Cortex of kidney (tissue), 1 donor: Measurements from ENCODE around the gene GPR32.
"Not testable (repeated sequence)": the region's sequence is repeated elsewhere in the genome, so short reads cannot be mapped to it uniquely, and the experiment has no call there.

ENCODE experiments used
- DNase-seq: peaks from one replicate; lab custom pipeline; 2025; lab: John Stamatoyannopoulos, UW

Gene GPR32

DNA sequence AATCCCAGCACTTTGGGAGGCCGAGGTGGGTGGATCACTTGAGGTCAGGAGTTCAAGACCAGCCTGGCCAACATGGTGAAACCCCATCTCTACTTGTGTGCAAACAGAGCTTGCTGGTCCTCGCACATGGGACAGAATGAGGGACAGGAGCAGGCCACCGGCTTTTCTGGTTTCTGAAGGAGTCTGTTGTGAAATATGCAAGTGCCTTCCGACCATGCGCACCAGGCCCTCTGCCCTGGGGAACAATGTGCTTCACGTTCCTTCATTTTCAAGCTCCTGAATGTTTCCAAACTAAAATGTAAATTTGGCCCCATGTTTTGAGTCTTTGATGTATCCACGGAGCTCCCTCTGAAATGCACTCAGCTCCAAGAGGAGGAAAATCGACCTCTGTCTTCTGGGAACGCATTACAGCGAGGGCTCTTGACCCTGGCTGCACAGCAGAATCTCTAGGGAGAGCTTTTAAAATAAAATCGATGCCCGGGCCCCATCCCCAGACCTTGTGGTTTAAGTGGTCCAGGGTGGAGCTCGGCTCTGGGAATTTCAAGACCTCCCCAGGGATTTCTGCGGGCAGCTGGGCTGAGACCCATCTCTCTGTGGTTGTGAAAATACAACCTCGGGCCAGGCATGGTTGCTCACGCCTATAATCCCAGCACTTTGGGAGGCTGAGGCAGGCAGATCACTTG, 10.6 kb downstream of the GPR32 start:
- DNase-seq, result no peak

DNA sequence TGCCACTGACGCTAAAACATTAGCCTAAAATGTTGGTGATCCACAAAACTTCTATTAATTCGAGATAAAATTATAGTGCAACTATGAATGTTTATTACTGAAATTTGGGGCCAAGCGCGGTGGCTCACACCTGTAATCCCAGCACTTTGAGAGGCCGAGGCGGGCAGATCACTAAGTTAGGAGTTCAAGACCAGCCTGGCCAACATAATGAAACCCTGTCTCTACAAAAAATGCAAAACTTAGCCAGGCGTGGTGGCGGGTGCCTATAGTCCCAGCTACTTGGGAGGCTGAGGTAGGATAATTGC, 13.5 kb downstream of the GPR32 start:
- DNase-seq, result not testable (repeated sequence)

DNA sequence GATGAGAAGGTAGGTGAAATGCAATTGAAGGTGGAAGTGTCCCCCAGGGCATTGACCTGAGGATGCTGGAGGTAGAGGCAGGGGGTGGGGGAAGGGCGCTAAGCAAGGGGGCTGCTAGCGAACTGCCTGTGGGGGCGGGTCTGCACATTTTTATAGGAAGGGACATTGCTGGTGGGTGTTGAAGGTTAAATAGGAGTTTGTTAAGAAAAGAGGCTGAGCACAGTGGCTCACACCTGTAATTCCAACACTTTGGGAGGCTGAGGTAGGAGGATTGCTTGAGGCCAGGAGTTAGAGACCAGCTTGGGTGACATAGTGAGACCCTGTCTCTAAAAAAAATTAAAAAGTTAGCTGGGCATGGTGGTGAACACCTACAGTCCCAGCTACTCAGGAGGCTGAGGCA, 14.4 kb downstream of the GPR32 start:
- DNase-seq, result no peak

DNA sequence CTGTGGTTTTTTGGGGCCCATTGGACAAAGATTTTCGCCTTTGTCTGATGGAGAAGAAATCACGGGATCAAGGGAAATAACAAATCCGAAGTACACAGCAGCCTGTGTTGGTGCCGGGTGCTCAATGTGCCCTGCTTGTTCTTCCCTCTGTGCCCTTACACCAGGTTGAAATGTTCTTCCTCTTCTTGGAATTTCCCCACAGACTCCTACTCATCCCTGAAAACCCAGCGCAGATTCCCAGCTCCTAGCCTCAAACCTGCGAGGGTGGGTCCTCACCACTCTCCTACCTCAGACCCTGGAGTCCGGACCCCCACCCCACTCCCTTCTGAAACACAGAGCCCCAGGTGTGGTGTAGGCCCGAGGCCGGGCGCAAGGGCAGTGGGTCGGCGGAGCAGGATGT, 15.1 kb downstream of the GPR32 start:
- no peak for DNase-seq

DNA sequence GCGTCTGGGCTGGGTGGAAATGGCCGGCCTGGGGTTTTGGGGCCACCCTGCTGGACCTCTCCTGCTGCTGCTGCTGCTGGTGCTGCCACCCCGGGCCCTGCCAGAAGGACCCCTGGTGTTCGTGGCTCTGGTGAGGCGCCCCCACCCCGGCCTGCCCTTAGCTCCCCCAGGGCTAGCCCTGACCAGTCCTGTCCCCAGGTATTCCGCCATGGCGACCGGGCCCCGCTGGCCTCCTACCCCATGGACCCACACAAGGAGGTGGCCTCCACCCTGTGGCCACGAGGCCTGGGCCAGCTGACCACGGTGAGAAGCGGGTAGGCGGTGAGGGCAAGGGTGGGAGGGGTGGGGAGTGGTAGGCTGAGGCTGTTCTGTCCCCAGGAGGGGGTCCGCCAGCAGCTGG, 20.1 kb downstream of the GPR32 start, which contains the start of gene ACP4:
ACP4 (plus strand) TSS at position 20 of the 400 bp plus-strand sequence; CDS start at position 20, 0 bp downstream.
- no peak for DNase-seq

DNA sequence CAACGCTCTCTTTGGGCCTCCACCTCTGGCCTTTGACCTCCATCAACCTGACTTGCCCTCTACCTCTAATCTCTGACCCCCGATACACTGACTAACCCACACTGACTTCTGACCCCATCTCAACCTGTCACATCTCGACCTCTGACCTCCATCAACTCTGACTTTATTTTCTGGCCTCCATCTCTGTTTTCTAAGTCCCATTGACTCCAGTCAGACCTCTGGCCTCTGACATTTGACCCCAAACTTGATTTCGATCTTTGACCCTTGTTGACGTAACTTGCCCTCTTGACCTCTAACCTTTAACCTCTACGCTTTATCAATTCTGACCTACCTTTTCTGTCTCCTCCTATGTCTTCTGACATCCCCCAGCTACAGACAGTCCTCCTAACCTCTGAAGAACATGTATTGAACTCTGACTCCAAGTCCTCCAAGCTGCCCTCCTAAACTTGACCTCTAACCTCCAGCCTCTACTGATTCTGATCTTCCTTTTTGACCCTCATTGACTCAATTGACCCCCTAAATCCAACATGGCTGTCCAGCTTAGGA, 20.7 kb downstream of the GPR32 start:
- no peak for DNase-seq

DNA sequence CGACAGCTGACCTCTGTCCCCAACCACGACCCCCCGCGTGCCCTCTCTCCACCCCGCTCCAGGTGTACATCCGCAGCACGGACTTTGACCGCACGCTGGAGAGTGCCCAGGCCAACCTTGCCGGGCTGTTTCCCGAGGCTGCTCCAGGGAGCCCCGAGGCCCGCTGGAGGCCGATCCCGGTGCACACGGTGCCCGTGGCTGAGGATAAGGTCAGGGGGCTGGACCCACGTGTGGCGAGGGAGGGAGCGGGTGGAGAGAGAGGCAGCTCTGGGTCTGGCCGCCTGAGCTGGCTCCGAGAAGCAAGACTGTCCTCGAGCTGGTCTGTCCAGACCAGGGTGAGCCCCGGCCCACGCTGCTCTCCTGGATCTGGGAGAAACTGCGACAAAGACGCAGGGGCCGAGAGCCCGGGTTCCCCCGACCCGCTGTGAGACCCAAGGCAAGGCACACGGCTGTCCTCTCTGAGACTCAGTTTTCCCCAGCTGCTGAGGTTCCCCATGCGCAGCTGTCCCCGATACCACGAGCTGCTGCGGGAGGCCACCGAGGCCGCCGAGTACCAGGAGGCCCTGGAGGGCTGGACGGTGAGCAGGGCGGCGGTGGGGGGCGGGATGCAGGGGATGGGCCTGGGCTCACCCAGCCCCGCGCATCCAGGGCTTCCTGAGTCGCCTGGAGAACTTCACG, 21.5 kb downstream of the GPR32 start:
- no peak for DNase-seq

DNA sequence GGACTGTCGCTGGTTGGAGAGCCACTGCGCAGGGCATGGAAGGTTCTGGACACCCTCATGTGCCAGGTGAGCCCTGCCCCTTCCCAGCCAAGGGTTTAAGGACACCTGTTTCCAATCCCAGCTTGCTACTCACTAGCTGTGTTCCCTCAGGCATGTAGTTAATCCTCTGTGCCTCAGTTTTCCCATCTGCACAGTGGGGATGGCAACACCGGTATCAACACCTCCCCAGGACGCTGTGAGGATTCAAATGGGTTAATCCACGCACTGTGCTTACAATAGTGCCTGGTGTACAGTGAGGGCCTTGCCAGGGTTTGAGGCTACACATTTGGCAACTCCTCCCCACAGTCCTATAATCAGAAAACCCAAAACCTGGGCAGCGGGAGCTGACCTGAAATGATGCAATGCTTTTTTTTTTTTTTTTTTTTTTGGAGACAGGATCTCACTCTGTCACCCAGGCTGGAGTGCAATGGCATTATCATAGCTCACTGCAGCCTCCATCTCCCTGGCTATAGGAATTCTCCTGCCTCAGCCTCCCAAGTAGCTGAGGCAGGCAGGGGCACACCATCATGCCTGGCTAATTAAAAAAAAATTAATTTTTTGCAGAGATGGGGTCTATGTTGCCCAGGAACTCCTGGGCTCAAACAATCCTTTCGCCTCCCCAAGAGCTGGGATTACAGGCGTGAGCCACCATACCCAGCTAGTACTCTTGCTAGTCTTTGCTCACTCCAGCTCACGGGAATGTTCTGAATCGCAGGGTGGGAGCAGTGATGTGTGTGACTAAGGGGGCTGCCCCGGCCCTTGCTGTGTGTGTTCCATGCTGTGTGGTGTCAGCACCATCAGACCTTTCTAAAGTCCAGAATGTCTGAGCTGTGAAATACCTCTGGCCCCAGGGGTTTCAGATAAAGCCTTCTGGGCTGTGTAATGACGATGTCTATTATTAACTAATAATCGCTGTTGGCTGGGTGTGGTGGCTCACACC, 22.3 kb downstream of the GPR32 start:
- DNase-seq, result no peak

DNA sequence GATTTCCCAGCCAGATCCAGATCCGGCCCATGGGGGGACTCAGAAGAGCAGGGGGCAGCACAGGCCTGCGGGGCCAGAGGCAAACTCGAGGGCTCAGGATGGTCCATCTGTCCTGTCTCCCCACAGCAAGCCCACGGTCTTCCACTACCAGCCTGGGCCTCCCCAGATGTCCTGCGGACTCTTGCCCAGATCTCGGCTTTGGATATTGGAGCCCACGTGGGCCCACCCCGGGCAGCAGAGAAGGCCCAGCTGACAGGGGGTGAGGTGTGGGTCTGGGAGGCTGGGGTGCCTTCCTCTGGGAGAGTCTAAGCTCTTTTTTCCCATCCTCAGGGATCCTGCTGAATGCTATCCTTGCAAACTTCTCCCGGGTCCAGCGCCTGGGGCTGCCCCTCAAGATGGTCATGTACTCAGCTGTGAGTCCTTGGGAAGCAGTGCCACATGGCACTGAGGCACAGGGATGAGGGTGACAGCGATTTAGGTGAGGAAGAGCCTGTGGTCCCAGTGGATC, 23.3 kb downstream of the GPR32 start:
- no peak for DNase-seq

DNA sequence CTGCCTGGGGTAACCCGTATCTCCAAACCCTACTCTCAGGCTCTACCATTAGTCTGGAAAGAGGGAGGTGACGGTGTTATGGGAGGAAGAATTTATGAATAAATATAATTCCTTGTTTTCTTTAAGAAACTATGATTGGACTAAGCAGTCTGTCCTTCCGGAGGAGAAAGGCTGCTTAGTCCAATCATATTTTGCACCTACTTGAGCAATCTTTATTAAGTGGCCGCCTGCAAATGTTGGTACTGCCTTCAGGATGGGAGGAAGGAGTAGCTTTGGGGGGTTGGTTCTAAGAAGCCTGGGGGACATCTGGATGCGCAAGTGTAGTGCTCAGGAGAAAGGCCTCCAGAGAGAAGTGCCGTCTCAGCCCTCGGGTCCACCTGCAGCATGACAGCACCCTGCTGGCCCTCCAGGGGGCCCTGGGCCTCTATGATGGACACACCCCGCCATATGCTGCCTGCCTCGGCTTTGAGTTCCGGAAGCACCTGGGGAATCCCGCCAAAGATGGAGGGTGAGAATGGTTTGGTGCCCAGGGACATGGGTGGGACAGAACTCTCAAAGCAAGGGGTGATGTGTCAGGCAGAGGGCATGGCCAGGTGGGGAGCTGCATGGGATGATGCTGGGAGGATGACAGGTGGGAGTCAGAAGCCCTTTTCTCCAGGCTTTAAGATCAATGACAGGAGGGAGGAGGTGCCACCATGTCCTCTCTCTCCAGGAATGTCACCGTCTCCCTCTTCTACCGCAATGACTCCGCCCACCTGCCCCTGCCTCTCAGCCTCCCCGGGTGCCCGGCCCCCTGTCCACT, 24.0 kb downstream of the GPR32 start:
- DNase-seq, result no peak

DNA sequence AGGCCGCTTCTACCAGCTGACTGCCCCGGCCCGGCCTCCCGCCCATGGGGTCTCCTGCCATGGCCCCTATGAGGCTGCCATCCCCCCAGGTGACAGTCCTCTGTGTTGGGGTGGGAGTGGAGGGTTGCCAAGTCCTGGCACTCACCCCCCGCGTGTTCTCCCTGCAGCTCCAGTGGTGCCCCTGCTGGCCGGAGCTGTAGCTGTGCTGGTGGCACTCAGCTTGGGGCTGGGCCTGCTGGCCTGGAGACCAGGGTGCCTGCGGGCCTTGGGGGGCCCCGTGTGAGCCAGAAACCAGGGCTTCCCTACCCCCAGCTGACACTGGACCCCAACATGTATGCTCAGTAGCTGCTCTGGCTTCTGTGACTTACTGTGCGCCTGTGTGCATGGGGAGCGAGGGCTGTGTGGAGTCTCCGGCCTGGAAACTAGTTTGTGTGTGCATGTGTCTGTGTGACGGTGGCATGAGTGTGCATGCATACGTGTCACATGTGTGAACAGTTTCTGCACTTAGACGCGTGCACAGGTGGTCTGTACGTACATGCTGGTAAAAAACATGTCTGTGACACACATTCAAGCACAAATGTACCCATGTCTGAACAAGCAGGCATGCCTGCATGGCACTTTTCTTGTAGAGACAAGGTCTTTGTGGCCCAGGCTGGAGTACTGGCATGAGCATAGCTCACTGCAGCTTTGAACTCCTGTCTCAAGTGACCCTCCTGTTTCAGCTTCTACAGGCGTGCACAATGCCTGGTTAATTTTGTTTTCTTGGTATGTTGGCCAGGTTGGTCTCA, 24.8 kb downstream of the GPR32 start:
- no peak for DNase-seq

DNA sequence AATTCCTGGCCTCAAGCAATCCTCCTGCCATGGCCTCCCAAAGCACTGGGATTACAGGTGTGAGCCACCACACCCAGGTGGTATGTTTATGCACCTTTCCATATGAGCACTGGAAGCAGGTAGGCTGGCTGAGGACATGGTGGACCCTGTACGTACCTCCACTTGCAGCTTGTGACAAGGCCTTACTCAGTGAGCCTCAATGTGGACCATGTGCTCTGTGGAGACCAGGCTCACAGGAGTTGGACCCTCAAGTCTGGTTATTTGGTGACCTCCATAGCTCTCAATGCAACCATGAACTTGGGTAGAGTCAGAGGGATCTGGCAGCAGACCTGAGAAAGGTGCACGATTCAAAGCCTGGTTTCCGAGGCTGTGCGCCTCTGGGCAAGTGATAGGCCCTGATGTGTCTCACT, 25.4 kb downstream of the GPR32 start:
- DNase-seq, result no peak

DNA sequence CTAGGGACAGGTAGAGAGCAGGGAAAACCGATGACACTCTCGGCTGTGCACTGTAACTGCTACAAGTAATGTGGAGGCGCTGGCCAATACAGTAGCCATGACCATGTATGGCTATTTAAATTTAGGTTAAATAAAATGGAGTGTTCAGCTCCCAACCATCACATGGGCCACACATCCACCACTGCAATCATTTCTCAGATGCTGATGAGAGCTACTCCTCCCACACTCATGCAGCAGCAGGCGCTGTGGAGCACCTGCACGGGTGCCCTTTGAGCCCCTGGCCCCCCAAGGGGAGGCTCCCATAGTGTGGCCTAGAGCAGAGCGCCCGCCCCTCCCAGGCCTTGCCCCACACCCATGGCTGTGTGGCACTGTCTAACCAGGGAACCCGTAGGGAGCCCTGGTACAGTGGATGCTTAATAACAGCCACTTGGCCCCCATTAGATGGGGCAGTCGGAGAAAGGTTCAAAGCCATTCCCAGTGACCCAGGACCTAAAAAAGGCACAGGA, 25.9 kb downstream of the GPR32 start:
- no peak for DNase-seq

DNA sequence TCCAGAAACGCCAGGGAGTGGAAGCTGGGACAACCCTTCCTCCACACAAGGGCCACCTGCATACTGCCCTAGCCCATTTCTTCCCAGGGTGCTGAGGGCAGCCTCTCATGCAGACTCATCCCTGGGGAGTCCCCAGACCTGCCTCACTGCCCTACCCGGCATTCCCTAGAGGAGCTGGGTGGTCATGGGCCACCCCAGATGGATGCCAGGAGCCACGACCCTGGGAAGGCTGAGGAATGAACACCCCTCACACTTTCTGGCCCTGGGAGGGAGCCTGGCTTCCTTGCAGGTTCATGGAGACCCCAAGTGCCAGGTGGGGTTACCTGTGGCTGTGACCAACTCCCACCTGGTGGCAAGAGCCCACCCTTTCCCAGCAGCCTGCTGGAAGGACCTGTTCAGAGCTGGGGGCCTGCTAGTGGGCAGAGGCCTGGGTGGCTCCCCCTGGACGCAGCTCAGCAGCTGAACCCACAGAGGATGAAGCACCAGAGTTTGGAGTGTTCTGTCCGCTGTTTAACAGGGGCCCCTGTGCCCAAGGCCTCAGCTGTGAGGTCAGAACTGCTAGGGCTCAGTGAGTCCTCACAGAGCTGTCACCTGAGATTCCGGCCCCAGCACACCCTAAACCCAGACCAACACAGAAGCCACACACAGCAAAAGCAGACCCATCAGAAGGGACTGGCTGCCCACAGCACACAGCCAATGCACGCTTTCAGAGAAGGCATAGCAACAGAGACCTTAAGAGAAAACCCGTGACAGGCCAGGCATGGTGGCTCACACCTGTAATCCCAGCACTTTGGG, 26.6 kb downstream of the GPR32 start:
- no peak for DNase-seq

DNA sequence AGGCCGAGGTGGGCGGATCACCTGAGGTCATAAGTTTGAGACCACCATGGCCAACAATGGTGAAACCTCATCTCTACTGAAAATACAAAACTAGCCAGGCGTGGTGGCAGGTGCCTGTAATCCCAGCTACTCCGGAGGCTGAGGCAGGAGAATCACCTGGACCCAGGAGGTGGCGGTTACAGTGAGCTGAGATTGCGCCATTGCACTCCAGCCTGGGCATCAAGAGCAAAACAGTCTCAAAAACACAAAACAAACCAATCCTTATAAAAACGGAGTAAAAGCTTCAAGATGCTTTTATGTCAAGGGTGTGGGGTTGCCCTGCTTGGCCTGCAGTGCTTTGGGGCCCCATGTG, 27.1 kb downstream of the GPR32 start:
- DNase-seq, result no peak

DNA sequence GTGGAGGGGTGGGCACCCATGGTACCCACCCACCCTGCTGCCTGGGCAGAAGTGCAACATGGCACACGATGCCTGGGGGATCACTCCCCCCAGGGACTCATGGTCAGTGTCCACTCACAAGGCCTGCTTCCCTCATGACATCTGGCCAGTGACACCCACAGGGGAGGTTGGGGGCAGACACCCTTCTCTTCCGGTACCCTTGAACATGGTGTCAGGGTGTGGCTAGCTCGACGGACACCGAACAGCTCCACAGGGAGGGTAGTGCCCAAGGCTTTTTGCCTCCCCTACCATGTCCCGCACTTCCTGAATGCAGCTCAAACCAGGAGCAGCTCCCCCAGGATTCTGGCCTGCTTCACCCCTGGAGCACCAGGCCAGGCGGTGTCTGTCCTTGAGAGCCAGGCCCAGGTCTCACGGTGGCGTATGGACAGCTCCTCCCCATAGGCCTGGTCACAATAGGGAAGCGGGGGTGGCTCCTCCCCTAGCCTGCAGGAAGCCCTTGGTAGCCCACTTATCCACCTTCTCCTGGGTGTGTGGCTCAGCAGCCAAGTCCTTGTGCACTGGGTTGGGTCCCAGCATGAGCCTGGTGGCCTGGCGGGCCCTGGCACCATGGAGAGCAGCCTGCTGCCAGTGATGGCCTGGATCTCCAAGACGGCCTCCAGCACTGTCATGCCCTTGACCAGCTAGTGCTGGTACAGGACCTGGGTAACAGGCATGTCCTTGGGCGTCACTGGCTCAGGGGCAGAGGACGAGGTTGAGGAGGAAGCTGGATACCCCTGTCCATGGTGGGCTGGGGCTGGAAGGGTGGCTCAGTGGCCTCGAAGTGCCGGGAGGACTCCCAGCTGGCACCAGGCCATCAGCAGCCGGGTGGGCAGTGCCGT, 27.8 kb downstream of the GPR32 start:
- no peak for DNase-seq

DNA sequence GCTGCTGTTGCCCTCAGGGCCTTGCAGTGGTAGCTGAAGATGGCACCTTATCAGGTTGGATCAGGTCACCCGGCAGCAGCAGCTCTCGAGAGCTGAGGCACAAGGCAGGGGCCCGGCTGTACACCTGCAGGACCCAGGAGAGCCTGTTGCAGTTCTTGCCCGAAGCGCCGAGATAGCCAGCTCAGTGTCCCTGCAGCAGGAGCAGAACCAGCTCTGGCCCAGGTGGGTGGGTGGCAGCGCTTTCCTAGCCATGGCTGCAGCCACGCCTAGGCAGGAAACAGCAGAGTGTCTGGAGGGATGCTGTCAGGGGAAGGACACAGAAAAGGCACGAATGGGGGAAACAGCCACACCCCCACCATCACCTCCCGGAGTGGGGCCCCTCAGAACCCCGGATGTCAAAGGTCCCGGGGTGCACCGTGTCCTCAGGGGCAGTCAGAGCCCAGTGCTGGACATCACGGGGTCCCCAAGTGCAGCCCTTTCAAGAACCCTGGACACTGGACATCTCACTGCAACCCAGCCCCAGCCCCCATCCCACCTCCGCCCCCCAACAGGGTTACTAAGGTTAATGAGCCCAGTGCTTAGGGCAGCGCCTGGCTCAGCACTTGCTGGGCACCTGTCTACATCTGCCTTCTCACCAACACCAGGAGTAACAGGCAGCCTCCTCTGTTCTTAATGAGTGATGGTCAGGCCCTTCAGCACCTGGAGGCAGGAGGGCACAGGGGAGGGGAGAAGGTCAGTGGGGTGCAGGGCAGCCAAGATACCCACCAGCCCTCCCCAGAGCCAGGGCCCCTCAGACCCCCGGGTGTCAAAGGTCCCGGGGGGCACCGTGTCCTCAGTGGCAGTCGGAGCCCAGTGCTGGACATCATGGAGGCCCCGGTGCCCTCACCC, 28.6 kb downstream of the GPR32 start:
- no peak for DNase-seq

DNA sequence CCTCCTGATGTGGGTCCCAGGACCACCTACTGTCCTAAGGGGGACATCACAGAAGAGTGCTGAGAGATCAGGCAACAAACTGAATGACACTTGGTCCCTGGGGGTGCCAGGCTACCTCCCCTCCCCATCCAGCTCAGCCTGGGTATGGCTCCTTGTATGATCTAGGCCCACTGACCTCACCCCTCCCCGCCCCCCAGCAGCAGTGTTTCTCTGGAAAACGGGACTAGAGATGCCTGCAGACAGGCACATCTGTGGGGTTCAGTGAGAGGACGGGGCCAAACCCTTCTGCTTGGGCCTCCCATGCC, 29.2 kb downstream of the GPR32 start:
- no peak for DNase-seq
